Astrocyte (in vitro differentiated cells and primary cell): ENCODE measurements around the gene COL4A5. TPM values are rescaled to one million over a fixed set of nuclear protein-coding genes. Genes with fewer than 3 reads are reported as not detected.

Experiments used
- DNase-seq: peaks from one replicate; pipeline ENCODE4 v3.0.0-alpha.2; 2010; ENCODE audit warnings: low read depth
- FAIRE-seq: peaks from 2 replicates; lab custom pipeline; 2011; peaks lifted over from hg19 to GRCh38; lab: Jason Lieb, UNC
- H2AFZ ChIP-seq: 2 replicates; pipeline ENCODE4 v1.6.0; 2012; ENCODE audit warnings: low read depth, low read length, inconsistent platforms
- H3K27ac ChIP-seq: 2 replicates; pipeline ENCODE4 v1.5.1; 2011; ENCODE audit warnings: low read depth, low read length, inconsistent platforms
- H3K27me3 ChIP-seq: 2 replicates; pipeline ENCODE4 v1.6.0; 2011; ENCODE audit warnings: low read length, inconsistent platforms; ENCODE audit not compliant: insufficient read depth
- H3K36me3 ChIP-seq: 2 replicates; pipeline ENCODE4 v1.5.1; 2011; ENCODE audit warnings: low read length, inconsistent platforms; ENCODE audit not compliant: insufficient read depth
- H3K4me1 ChIP-seq: 2 replicates; pipeline ENCODE4 v1.5.1; 2011; ENCODE audit warnings: low read length, inconsistent platforms; ENCODE audit not compliant: insufficient read depth
- H3K4me2 ChIP-seq: 2 replicates; pipeline ENCODE4 v1.6.0; 2012; ENCODE audit warnings: low read length, inconsistent platforms
- H3K4me3 ChIP-seq: 2 replicates; pipeline ENCODE4 v1.5.1; 2011; ENCODE audit warnings: low read depth, mild to moderate bottlenecking, low read length, inconsistent platforms; ENCODE audit not compliant: insufficient read depth
- H3K79me2 ChIP-seq: 2 replicates; pipeline ENCODE4 v1.6.0; 2012; ENCODE audit warnings: mild to moderate bottlenecking, low read length, inconsistent platforms; ENCODE audit not compliant: insufficient read depth
- H3K9ac ChIP-seq: 2 replicates; pipeline ENCODE4 v1.6.0; 2012; ENCODE audit warnings: mild to moderate bottlenecking, low read length, inconsistent platforms
- H3K9me3 ChIP-seq: 2 replicates; pipeline ENCODE4 v1.5.1; 2012; ENCODE audit warnings: low read depth, mild to moderate bottlenecking, low read length, inconsistent platforms; ENCODE audit not compliant: insufficient read depth
- H4K20me1 ChIP-seq: 2 replicates; pipeline ENCODE4 v1.6.0; 2012; ENCODE audit warnings: low read length, inconsistent platforms; ENCODE audit not compliant: insufficient read depth
- H3K27ac Mint-ChIP-seq: one replicate; pipeline ENCODE4 v1.8.0; 2021; ENCODE audit warnings: mild to moderate bottlenecking, mixed read lengths; ENCODE audit not compliant: unreplicated experiment
- H3K27me3 Mint-ChIP-seq: one replicate; pipeline ENCODE4 v1.8.0; 2021; ENCODE audit warnings: low read depth, mixed read lengths; ENCODE audit not compliant: unreplicated experiment
- H3K36me3 Mint-ChIP-seq: one replicate; pipeline ENCODE4 v1.8.0; 2021; ENCODE audit warnings: low read depth, mixed read lengths; ENCODE audit not compliant: unreplicated experiment
- H3K4me1 Mint-ChIP-seq: one replicate; pipeline ENCODE4 v1.8.0; 2021; ENCODE audit warnings: low read depth, mixed read lengths; ENCODE audit not compliant: unreplicated experiment
- H3K4me3 Mint-ChIP-seq: one replicate; pipeline ENCODE4 v1.8.0; 2021; ENCODE audit warnings: mild to moderate bottlenecking, moderate library complexity, mixed read lengths; ENCODE audit not compliant: unreplicated experiment
- H3K9me3 Mint-ChIP-seq: one replicate; pipeline ENCODE4 v1.8.0; 2021; ENCODE audit warnings: mild to moderate bottlenecking, mixed read lengths; ENCODE audit not compliant: unreplicated experiment
- CTCF ChIP-seq: IDR thresholded peaks from 2 replicates; pipeline ENCODE4 v1.5.1; 2011; ENCODE audit warnings: low read depth, mild to moderate bottlenecking, inconsistent platforms, low read length, moderate library complexity; ENCODE audit not compliant: insufficient read depth
- EZH2 ChIP-seq: IDR thresholded peaks from 2 replicates; pipeline ENCODE4 v1.6.1; 2012; ENCODE audit warnings: mild to moderate bottlenecking, low read length, inconsistent platforms; ENCODE audit not compliant: insufficient read depth
- total RNA-seq: library from RNA; stranded (reverse); gene quantifications from 2 replicates; pipeline ENCODE4 v1.2.1, GENCODE V29; 2021

Gene COL4A5
- total RNA-seq, 1 donor from 2014 or later: 57.1 TPM

- Histone ChIP-seq H3K79me2 (no peaks in the 10 kb centered on the region), H3K27ac (no peak overlapping the region), H4K20me1 (no peaks in the 10 kb centered on the region), H3K4me3 (no peak overlapping the region), H3K9ac (no peak overlapping the region), H3K4me1 (no peaks in the 10 kb centered on the region), H3K9me3 (no peaks in the 10 kb centered on the region), H3K27me3 (no peaks in the 10 kb centered on the region), H3K4me2 (no peak overlapping the region), H2AFZ (no peak overlapping the region), H3K36me3 (no peaks in the 10 kb centered on the region)
- no peaks in the 10 kb centered on the region for H3K27me3 Mint-ChIP-seq
- no peaks in the 10 kb centered on the region for H3K4me1 Mint-ChIP-seq
- TF ChIP-seq CTCF (no peak), EZH2 (no peak)
- H3K36me3 Mint-ChIP-seq: no peaks in the 10 kb centered on the region
- DNase-seq (no peak), FAIRE-seq (peak; percentile 45)
- no peak overlapping the region for H3K27ac Mint-ChIP-seq
- no peaks in the 10 kb centered on the region for H3K9me3 Mint-ChIP-seq
- no peak overlapping the region for H3K4me3 Mint-ChIP-seq
Observed at GRCh38 chrX:108584617-108585211, 145.1 kb downstream of the COL4A5 start.

GRCh38 chrX:108590496-108590895 lies 150.9 kb downstream of the COL4A5 start:
- no peak overlapping the region for H3K4me3 ChIP-seq
- Mint-ChIP-seq H3K27me3 (no peaks in the 10 kb centered on the region), H3K36me3 (no peaks in the 10 kb centered on the region), H3K4me3 (no peak overlapping the region), H3K4me1 (no peaks in the 10 kb centered on the region), H3K27ac (no peak overlapping the region), H3K9me3 (no peaks in the 10 kb centered on the region)
- H3K36me3 ChIP-seq: peaks cover 8% of the 10 kb centered on the region
- FAIRE-seq (peak; percentile 96), DNase-seq (peak; percentile 55)
- no peak overlapping the region for H3K4me2 ChIP-seq
- H3K27me3 ChIP-seq: no peaks in the 10 kb centered on the region
- H4K20me1 ChIP-seq: no peaks in the 10 kb centered on the region
- no peak overlapping the region for H3K9ac ChIP-seq
- H3K79me2 ChIP-seq: no peaks in the 10 kb centered on the region
- no peak overlapping the region for H2AFZ ChIP-seq
- TF ChIP-seq CTCF (no peak), EZH2 (no peak)
- no peaks in the 10 kb centered on the region for H3K9me3 ChIP-seq
- H3K27ac ChIP-seq: no peak overlapping the region
- H3K4me1 ChIP-seq: no peaks in the 10 kb centered on the region

- H3K79me2 ChIP-seq: no peaks in the 10 kb centered on the region
- H3K4me2 ChIP-seq: no peak overlapping the region
- H3K4me1 ChIP-seq: no peaks in the 10 kb centered on the region
- no peaks in the 10 kb centered on the region for H3K27me3 ChIP-seq
- TF ChIP-seq EZH2 (no peak), CTCF (no peak)
- no peaks in the 10 kb centered on the region for H3K9me3 ChIP-seq
- no peak overlapping the region for H3K4me3 Mint-ChIP-seq
- H3K4me3 ChIP-seq: no peak overlapping the region
- no peak overlapping the region for H3K9ac ChIP-seq
- peaks cover 6% of the 10 kb centered on the region for H3K36me3 Mint-ChIP-seq
- no peak overlapping the region for H2AFZ ChIP-seq
- FAIRE-seq: no peak
- H3K27me3 Mint-ChIP-seq: no peaks in the 10 kb centered on the region
- no peaks in the 10 kb centered on the region for H3K9me3 Mint-ChIP-seq
- DNase-seq: no peak
- H4K20me1 ChIP-seq: no peaks in the 10 kb centered on the region
- H3K4me1 Mint-ChIP-seq: peaks cover 4% of the 10 kb centered on the region
- H3K36me3 ChIP-seq: no peaks in the 10 kb centered on the region
- H3K27ac ChIP-seq: no peak overlapping the region
- H3K27ac Mint-ChIP-seq: no peak overlapping the region
Observed at GRCh38 chrX:108601276-108601675, 161.6 kb downstream of the COL4A5 start.
